ENCODE measurements around the gene SMYD4.

The SMYD4 gene, protein sequence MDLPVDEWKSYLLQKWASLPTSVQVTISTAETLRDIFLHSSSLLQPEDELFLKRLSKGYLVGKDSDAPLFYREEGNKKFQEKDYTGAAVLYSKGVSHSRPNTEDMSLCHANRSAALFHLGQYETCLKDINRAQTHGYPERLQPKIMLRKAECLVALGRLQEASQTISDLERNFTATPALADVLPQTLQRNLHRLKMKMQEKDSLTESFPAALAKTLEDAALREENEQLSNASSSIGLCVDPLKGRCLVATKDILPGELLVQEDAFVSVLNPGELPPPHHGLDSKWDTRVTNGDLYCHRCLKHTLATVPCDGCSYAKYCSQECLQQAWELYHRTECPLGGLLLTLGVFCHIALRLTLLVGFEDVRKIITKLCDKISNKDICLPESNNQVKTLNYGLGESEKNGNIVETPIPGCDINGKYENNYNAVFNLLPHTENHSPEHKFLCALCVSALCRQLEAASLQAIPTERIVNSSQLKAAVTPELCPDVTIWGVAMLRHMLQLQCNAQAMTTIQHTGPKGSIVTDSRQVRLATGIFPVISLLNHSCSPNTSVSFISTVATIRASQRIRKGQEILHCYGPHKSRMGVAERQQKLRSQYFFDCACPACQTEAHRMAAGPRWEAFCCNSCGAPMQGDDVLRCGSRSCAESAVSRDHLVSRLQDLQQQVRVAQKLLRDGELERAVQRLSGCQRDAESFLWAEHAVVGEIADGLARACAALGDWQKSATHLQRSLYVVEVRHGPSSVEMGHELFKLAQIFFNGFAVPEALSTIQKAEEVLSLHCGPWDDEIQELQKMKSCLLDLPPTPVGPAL
- long read RNA-seq, full-length matches to known transcripts: 33 of 54 reads
- long read RNA-seq, partial matches to known transcripts: 12 of 54 reads
- long read RNA-seq, other reads (novel, unspliced or antisense): 9 of 54 reads

DNA sequence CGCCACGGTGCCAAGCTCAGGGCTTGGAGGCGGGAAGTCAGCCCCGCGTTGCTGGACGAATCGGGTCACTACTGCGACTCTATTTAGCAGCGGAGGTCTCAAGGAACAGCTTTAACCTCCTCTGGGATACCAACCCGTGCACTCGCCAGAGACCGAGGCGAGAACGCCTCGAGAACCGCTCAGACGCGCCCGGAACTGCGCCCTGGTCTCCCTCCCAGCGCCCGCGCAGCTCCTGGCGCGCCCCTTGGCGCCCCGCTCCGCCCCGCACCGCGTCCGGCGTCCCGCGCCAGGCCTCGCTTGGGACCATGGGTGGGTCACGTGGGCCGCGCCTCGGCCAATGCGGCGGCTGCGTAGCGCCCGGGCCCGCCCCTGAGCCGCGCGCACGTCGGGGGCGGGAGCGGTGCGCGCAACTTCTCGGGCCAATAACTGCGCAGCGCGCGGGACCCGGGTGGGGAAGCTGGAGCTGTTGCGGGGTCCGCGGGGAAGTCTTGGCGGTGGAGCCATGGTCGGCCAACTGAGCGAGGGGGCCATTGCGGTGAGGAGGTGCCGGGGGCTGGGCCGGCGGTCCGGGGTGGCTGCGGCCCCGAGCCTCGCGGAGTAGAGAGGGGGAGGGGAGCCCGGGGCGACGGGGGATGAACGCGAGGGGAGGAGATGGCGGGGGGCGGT lies at the start of gene SMYD4, which contains the start of gene RPA1:
Gene SMYD4, minus strand, starts transcription at position 311 of the 666 bp plus-strand sequence. CDS start 1,908 bp downstream, outside the sequence.
Gene RPA1, plus strand, starts transcription at position 414 of the 666 bp plus-strand sequence. Its CDS starts 89 bp downstream, at position 503.
- TF ChIP-seq POLR2AphosphoS5 (IDR thresholded peaks at IDR 0.05; ENCODE audit: low read depth) (0 out of 2 replicates have a peak, but pooled peaks have one; percentile 24), REST (IDR thresholded peaks at IDR 0.05; ENCODE audit: insufficient replicate concordance, low read depth) (no peak)
- Histone ChIP-seq H3K27me3 (ENCODE audit: insufficient read depth, poor library complexity, severe bottlenecking) (no peaks in the 10 kb centered on the region), H3K4me3 (replicated peaks; ENCODE audit: insufficient read depth, low read length) (peak within 1 kb of the TSS; percentile 68), H3K27ac (replicated peaks) (peak within 1 kb of the TSS; percentile 71)
- DNase-seq (ENCODE audit: low read depth in 1 of 2, low spot score in 1 of 2): peak; percentile 65 to 74

DNA sequence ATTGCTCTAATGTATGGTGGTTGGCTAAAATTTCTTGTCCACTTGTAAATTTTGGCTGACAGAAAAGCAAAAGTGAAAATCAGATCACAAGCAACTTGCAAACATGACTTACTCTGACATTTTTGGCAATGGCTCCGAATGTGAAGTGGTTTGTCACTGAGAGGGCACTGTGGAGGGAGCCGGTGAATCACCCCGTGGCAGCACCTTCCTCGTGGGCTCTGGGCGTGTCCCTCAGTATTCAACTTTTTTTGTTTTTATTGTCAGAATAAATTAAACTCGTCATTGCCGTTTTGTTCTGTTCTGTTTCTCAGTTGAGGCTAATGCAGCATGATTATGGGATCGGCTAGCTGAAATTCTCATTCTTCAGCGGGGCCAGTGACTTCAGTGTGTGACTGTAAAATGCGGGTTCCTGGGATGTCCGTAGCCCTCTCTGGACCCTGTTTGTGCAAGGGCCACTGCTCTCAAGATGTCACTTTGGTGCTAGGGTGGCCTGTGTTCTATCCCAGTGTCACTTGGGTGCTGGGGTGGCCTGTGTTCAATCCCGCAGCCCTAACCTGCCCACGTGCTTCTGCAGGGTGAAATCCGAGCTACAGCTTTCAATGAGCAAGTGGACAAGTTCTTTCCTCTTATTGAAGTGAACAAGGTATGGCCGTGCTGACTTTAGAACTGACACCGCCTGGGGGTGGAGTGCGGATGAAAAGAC lies 48.9 kb upstream of the SMYD4 start:
- Histone ChIP-seq H3K4me3 (replicated peaks; ENCODE audit: insufficient read depth, low read length) (no peak overlapping the region), H3K27ac (replicated peaks) (no peak overlapping the region), H3K27me3 (ENCODE audit: insufficient read depth, poor library complexity, severe bottlenecking) (no peaks in the 10 kb centered on the region)
- DNase-seq (ENCODE audit: low read depth in 1 of 2, low spot score in 1 of 2): no peak
- no peak for TF ChIP-seq POLR2AphosphoS5 (IDR thresholded peaks at IDR 0.05; ENCODE audit: low read depth)
- TF ChIP-seq REST (IDR thresholded peaks at IDR 0.05; ENCODE audit: insufficient replicate concordance, low read depth): no peak
- no peak for TF ChIP-seq GABPA (IDR thresholded peaks at IDR 0.05; ENCODE audit: low read depth)
- TF ChIP-seq, protein P1, sequence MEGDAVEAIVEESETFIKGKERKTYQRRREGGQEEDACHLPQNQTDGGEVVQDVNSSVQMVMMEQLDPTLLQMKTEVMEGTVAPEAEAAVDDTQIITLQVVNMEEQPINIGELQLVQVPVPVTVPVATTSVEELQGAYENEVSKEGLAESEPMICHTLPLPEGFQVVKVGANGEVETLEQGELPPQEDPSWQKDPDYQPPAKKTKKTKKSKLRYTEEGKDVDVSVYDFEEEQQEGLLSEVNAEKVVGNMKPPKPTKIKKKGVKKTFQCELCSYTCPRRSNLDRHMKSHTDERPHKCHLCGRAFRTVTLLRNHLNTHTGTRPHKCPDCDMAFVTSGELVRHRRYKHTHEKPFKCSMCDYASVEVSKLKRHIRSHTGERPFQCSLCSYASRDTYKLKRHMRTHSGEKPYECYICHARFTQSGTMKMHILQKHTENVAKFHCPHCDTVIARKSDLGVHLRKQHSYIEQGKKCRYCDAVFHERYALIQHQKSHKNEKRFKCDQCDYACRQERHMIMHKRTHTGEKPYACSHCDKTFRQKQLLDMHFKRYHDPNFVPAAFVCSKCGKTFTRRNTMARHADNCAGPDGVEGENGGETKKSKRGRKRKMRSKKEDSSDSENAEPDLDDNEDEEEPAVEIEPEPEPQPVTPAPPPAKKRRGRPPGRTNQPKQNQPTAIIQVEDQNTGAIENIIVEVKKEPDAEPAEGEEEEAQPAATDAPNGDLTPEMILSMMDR (IDR thresholded peaks at IDR 0.05; ENCODE audit: insufficient read depth, low read length): no peak
- no peak for TF ChIP-seq SPI1 (IDR thresholded peaks at IDR 0.05; ENCODE audit: borderline replicate concordance, low read depth)

DNA sequence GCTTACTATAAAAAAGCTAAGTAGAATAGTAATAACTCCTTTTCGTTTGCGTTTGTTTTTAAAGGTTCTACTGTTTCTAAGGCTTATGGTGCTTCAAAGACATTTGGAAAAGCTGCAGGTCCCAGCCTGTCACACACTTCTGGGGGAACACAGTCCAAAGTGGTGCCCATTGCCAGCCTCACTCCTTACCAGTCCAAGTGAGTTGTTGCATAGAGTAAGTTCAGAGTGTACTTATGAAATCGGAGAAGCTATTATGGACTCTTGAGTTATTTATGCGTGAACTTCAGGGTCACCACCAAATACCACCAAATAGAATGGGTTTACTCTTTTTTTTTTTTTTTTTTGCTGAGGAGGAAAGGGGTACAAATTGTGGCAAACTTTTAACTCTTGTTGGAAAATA lies 45.9 kb upstream of the SMYD4 start:
- H3K27me3 ChIP-seq (ENCODE audit: insufficient read depth, poor library complexity, severe bottlenecking): no peaks in the 10 kb centered on the region
- no peak overlapping the region for H3K4me3 ChIP-seq (replicated peaks; ENCODE audit: insufficient read depth, low read length)
- DNase-seq (ENCODE audit: low read depth in 1 of 2, low spot score in 1 of 2): no peak
- no peak for TF ChIP-seq REST (IDR thresholded peaks at IDR 0.05; ENCODE audit: insufficient replicate concordance, low read depth)
- TF ChIP-seq SPI1 (IDR thresholded peaks at IDR 0.05; ENCODE audit: borderline replicate concordance, low read depth): no peak
- TF ChIP-seq GABPA (IDR thresholded peaks at IDR 0.05; ENCODE audit: low read depth): no peak
- no peak for TF ChIP-seq POLR2AphosphoS5 (IDR thresholded peaks at IDR 0.05; ENCODE audit: low read depth)
- TF ChIP-seq, protein P1 (IDR thresholded peaks at IDR 0.05; ENCODE audit: insufficient read depth, low read length): no peak
- no peak overlapping the region for H3K27ac ChIP-seq (replicated peaks)
